Cardiac septum (tissue), 1 donor: ENCODE results near the gene C14orf119. TPM values are rescaled to one million over a fixed set of nuclear protein-coding genes. Genes with fewer than 3 reads are reported as not detected.

ENCODE experiments used
- DNase-seq: peaks from one replicate; pipeline ENCODE4 v3.0.0-alpha.2; 2020; ENCODE audit warnings: low spot score
- intact Hi-C: fragments of 100-400 bp; cut with DNase I; formaldehyde crosslinking; loops from one replicate; pipeline ENCODE4 v1.14.0; 2022
- total RNA-seq: library from RNA; stranded (reverse); fragmentation: NEBNext Ultra II Directional; extraction: Animal tissue kit (Norgen Biotek cat#: 25700); gene quantifications from one replicate; pipeline ENCODE4 v1.2.1, GENCODE V29; 2021
- donor health status: DM: no; HTN: no; CAD: no.

The C14orf119 gene
- total RNA-seq, 1 donor from 2014 or later = 28.9 TPM

DNA sequence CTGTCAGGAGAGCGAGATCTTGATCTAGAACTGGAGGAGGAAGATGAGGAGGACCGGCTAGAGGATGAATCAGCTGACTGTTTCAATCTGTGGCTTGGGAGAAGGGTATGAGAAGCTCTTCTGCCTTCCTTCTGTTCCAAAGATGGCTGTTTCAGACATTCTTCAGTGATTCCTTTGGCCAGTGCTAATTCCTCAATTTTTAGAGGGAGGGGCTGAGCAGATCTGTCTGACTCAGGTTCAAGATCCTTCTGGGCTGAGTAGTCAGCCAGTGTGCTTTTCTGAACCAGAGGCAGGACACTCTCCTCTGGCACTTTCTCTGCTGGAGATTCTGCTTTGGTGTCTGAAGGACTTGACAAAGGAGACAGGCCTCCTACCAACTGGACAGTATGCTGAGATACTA, 15.6 kb upstream of the C14orf119 start:
- intact Hi-C loops = no loop called here
- no peak for DNase-seq

DNA sequence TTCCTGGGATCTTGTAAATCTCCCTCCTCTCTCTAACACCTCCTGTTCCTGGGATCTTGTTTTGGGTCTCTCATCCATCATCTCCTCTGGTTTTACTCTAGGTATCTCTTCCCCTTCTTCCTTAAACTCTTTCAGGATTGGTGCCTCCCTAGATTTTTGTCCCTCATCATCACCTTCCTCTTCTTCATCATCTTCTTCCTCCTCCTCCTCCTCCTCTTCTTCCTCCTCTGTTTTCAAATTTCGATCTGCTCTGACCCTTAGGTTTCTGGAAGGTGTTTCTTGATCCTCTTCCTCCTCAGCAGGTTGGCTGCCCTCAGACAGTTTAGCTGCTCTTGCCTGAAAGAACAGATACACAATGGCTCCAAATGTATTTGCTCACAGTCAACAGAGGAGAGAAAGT, 14.8 kb upstream of the C14orf119 start:
- intact Hi-C loops = no loop called here
- no peak for DNase-seq

GRCh38 chr14:23085458-23085857, 9.8 kb upstream of the C14orf119 start:
- DNase-seq = no peak
- intact Hi-C loops = no loop called here

GRCh38 chr14:23086565-23086964, 8.7 kb upstream of the C14orf119 start:
- intact Hi-C loops = no loop called here
- no peak for DNase-seq

DNA sequence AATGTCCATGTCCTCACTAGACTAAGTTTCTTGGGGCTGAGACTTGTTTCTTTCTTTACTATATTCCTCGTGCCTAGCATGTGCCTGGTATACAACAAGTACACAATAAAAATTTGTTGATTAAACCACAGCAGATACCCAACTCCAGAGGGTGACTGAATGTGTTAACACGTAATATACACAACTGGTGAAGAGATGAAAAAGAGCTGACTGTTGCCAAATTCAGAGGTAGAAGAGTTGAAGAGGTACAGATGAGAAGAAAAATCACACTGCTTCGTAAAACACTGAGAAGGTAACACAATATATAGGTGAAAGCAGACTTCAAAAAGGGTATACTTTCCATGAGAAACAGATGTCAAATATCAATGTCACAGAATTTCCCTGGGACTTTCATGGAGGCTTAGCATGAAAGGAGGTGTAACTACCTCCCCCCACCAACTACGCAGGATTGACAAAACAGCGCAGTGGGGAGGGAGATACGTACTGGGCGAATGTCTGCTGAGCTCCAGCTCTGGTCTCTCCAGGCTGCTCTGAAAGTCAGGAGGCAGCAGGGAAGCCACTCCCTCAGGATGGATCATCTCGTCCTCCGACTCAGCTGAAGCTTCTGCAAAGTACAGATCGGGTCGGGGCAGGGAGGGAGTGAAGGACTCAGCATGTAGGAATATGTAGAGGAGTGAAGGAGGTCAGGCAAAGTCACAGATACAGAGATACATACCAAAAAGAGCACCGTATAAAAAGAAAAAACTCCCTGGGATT, 5.6 kb upstream of the C14orf119 start:
- intact Hi-C loops = loop anchor here (10.0 kb wide), 2 partner anchors 215 to 465 kb away; partner anchors contain the start of genes BCL2L2, PPP1R3E, THTPA and ZFHX2
- no peak for DNase-seq

DNA sequence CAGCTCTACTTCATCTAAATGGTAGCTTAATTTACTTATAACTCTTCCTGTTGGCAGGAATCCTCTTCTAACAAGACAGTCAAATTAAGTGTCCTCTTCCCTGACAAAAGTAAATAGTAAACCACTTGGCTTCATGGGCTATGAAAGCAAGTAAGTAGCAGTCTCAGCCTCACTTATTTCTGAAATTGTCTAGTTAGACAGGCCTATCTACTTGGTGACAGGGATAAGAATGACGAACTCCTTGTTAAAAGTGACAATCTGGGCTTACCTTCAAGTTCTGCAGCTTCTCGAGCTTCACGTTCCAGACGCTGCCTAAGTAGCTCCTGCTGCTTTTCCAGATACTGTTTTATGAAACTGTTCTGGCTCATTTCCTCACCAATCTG, 5.1 kb upstream of the C14orf119 start:
- no peak for DNase-seq
- intact Hi-C loops = loop anchor here (10.0 kb wide), 2 partner anchors 215 to 465 kb away; partner anchors contain the start of genes BCL2L2, PPP1R3E, THTPA and ZFHX2

- no peak for DNase-seq
- intact Hi-C loops = loop anchor here (10.0 kb wide), 2 partner anchors 213 to 463 kb away; partner anchors contain the start of genes BCL2L2, PPP1R3E, THTPA and ZFHX2
These were observed 3.7 kb upstream of the C14orf119 start for GRCh38 chr14:23091294-23092225.

DNA sequence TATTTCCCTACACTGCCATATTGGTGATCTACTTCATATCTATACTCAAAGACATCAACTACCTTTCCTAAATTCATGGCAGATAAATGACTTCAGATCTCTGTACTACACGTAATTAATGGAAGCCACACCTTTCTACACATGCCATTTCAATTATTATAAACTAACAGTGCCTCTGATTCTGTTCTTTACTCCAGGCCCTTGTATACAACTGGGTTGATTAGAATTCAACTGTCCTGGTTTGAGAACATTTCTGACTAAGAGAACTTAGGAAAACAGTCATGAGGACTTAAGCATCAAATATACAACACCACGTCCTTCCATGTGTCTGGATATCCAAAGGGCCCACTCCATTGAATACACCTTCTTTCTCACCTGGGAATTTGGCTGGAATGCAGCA, 2.2 kb upstream of the C14orf119 start:
- DNase-seq = no peak
- intact Hi-C loops = loop anchor here (10.0 kb wide), 2 partner anchors 212 to 462 kb away; partner anchors contain the start of genes BCL2L2, PPP1R3E, THTPA and ZFHX2

- no peak for DNase-seq
- intact Hi-C loops = loop anchor here (10.0 kb wide), 2 partner anchors 211 to 461 kb away; partner anchors contain the start of genes BCL2L2, PPP1R3E, THTPA and ZFHX2
These were observed 1.8 kb upstream of the C14orf119 start for GRCh38 chr14:23093526-23093925.

- intact Hi-C loops = loop anchor here (10.0 kb wide), 2 partner anchors 211 to 461 kb away; partner anchors contain the start of genes BCL2L2, PPP1R3E, THTPA and ZFHX2
- no peak for DNase-seq
These were observed 1.2 kb upstream of the C14orf119 start for GRCh38 chr14:23093991-23094665.

DNA sequence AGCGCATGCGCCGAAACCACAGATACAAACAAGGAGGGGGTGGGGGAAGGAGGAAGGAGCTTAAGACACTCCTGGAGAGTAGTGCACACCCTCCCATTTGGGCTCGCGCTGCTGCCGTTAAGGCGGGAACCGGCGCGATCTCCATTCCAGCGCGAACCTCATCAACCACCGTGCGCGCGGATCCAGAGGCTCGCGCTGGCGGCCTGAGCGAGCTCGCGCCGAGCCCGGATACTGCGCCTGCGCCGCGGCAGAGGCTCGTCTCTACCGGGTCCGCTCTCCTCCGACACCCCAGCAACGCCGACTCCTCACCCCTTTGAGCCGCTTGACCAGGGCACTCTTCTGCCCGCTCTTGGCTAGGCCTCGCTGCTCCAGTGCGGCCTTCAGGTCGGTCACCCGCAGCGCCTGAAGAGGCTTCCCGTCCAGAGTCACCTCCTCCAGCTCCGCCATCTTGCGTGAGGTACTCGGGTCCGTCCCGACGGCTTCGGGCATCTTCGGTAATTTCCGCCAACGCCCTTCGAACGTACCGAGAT, 574 bp upstream of the C14orf119 start, which contains the start of gene ACIN1:
Gene ACIN1, minus strand, starts transcription at position 471 of the 530 bp plus-strand sequence. Its CDS starts 24 bp downstream, at position 447.
- intact Hi-C loops = loop anchor here (10.0 kb wide), 2 partner anchors 210 to 460 kb away; partner anchors contain the start of genes BCL2L2, PPP1R3E, THTPA and ZFHX2

DNA sequence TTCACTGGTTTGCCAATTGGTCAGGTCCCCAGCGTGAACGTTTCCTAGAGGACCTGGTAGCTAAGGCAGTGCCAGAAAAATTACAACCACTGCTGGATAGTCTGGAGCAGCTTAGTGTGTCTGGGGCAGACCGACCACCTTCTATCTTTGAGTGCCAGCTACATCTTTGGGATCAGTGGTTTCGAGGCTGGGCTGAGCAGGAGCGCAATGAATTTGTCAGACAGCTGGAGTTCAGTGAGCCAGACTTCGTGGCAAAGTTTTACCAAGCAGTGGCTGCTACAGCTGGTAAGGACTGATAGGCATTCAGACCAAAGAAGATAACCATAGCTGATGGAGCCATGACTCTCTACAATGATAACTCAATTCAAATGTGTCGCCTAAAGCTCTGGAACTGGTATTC, 2.5 kb downstream of the C14orf119 start:
- intact Hi-C loops = loop anchor here (10.0 kb wide), 2 partner anchors 207 to 457 kb away; partner anchors contain the start of genes BCL2L2, PPP1R3E, THTPA and ZFHX2
- DNase-seq = no peak

More for the DNA sequence above, 574 bp upstream of the C14orf119 start, which contains the start of gene ACIN1:
- DNase-seq = no peak

GRCh38 chr14:23099212-23099861, 4.0 kb downstream of the C14orf119 start:
- DNase-seq = no peak
- intact Hi-C loops = loop anchor here (10.0 kb wide), 2 partner anchors 205 to 455 kb away; partner anchors contain the start of genes BCL2L2, PPP1R3E, THTPA and ZFHX2

GRCh38 chr14:23101213-23101970, 6.1 kb downstream of the C14orf119 start:
- DNase-seq = no peak
- intact Hi-C loops = no loop called here

- intact Hi-C loops = no loop called here
- DNase-seq = no peak
These were observed 6.8 kb downstream of the C14orf119 start for GRCh38 chr14:23101986-23102625.

- intact Hi-C loops = no loop called here
- DNase-seq = no peak
These were observed 7.5 kb downstream of the C14orf119 start for GRCh38 chr14:23102801-23103200.

GRCh38 chr14:23103581-23103980, 8.3 kb downstream of the C14orf119 start:
- intact Hi-C loops = no loop called here
- DNase-seq = no peak
